Measurements from ENCODE around the gene ARPC1B.
"Not testable (repeated sequence)": the region's sequence is repeated elsewhere in the genome, so short reads cannot be mapped to it uniquely, and the experiment has no call there.

ARPC1B gene

GRCh38 chr7:99380032-99380822 lies 5.7 kb downstream of the ARPC1B start:
- H3K27ac Mint-ChIP-seq = peak overlapping the region; percentile 93
- peak overlapping the region; percentile 80 for H3K4me3 Mint-ChIP-seq
- peaks cover 100% of the 10 kb centered on the region for H3K36me3 Mint-ChIP-seq
- DNase-seq (ENCODE audit: low spot score in 2 of 2) = peak in 1 of 2 donors; percentile 79
- H3K4me1 Mint-ChIP-seq = peaks cover 65% of the 10 kb centered on the region
- ATAC-seq = peak; percentile 47
- no peaks in the 10 kb centered on the region for H3K9me3 Mint-ChIP-seq

DNA sequence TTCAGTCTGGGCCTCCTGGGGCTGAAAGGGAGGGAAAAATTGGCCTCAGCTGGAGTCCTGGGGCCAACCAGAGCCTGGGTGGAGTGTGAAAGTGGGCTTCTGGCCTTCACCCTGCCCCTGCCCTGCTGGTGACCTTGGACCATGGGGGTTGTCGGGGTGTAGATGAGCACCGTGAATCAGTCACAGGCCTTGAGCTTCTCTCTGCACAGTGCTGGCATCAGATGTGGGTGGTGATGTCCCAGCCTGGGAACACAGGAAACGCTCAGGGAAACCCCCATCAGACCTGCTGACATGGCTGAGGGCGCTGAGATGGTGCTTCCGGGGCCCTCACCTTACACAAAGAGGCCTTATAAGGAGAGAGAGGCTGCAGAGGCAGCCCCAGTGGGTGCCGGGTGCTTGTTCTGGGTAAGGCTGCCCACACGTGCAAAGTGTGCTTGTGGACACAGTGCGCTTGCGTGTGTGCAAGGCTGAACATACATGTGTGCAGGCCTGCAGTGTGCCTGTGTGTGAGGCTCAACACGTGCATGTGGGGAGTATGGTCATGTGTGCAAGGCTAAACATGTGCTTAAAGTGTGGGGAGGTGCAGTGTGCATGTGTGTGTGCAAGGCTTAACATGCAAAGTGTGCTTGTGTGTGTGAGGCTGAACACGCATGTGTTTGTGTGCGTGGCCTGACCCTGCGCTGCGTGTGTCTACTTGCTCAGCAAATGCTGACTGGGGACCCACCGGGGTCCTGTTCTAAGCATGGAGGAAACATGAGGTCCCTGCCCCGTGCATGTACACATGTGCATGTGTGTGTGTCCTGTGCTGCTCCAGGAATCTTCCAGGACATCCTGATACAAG lies 6.5 kb downstream of the ARPC1B start:
- Mint-ChIP-seq H3K36me3 (peaks cover 100% of the 10 kb centered on the region), H3K27ac (peak overlapping the region; percentile 93), H3K9me3 (no peaks in the 10 kb centered on the region), H3K4me3 (peak overlapping the region; percentile 80), H3K4me1 (peaks cover 65% of the 10 kb centered on the region)
- DNase-seq (ENCODE audit: low spot score in 2 of 2) (peak; percentile 67 to 90), ATAC-seq (peak; percentile 95)

GRCh38 chr7:99381664-99382075 lies 7.1 kb downstream of the ARPC1B start:
- ATAC-seq (no peak), DNase-seq (ENCODE audit: low spot score in 2 of 2) (no peak)
- Mint-ChIP-seq H3K27ac (peak overlapping the region; percentile 93), H3K9me3 (no peaks in the 10 kb centered on the region), H3K4me1 (peaks cover 59% of the 10 kb centered on the region), H3K4me3 (peak overlapping the region; percentile 80), H3K36me3 (peaks cover 100% of the 10 kb centered on the region)

- peak overlapping the region; percentile 85 for H3K27ac Mint-ChIP-seq
Observed at GRCh38 chr7:99383203-99383602, 8.7 kb downstream of the ARPC1B start.

GRCh38 chr7:99383791-99384370 lies 9.4 kb downstream of the ARPC1B start:
- peak overlapping the region; percentile 21 for H3K4me3 Mint-ChIP-seq

More at GRCh38 chr7:99383203-99383602, 8.7 kb downstream of the ARPC1B start:
- Mint-ChIP-seq H3K36me3 (peaks cover 100% of the 10 kb centered on the region), H3K4me1 (peaks cover 48% of the 10 kb centered on the region), H3K9me3 (no peaks in the 10 kb centered on the region), H3K4me3 (peak overlapping the region; percentile 21)
- no peak for ATAC-seq
- DNase-seq (ENCODE audit: low spot score in 2 of 2) = no peak

GRCh38 chr7:99384523-99384922 lies 10.0 kb downstream of the ARPC1B start:
- Mint-ChIP-seq H3K4me1 (peaks cover 39% of the 10 kb centered on the region), H3K4me3 (no peak overlapping the region), H3K9me3 (no peaks in the 10 kb centered on the region), H3K27ac (peak overlapping the region; percentile 85), H3K36me3 (peaks cover 100% of the 10 kb centered on the region)
- DNase-seq (ENCODE audit: low spot score in 2 of 2) = no peak
- no peak for ATAC-seq

More at GRCh38 chr7:99383791-99384370, 9.4 kb downstream of the ARPC1B start:
- H3K9me3 Mint-ChIP-seq = no peaks in the 10 kb centered on the region
- ATAC-seq (no peak), DNase-seq (ENCODE audit: low spot score in 2 of 2) (no peak)
- peak overlapping the region; percentile 85 for H3K27ac Mint-ChIP-seq
- peaks cover 100% of the 10 kb centered on the region for H3K36me3 Mint-ChIP-seq
- H3K4me1 Mint-ChIP-seq = peaks cover 46% of the 10 kb centered on the region

- H3K9me3 Mint-ChIP-seq = no peaks in the 10 kb centered on the region
- no peak for ATAC-seq
- no peak for DNase-seq (ENCODE audit: low spot score in 2 of 2)
- peak overlapping the region; percentile 85 for H3K27ac Mint-ChIP-seq
- peaks cover 29% of the 10 kb centered on the region for H3K4me1 Mint-ChIP-seq
- H3K4me3 Mint-ChIP-seq = no peak overlapping the region
- H3K36me3 Mint-ChIP-seq = peaks cover 100% of the 10 kb centered on the region
Observed at GRCh38 chr7:99385564-99385963, 11.0 kb downstream of the ARPC1B start.

DNA sequence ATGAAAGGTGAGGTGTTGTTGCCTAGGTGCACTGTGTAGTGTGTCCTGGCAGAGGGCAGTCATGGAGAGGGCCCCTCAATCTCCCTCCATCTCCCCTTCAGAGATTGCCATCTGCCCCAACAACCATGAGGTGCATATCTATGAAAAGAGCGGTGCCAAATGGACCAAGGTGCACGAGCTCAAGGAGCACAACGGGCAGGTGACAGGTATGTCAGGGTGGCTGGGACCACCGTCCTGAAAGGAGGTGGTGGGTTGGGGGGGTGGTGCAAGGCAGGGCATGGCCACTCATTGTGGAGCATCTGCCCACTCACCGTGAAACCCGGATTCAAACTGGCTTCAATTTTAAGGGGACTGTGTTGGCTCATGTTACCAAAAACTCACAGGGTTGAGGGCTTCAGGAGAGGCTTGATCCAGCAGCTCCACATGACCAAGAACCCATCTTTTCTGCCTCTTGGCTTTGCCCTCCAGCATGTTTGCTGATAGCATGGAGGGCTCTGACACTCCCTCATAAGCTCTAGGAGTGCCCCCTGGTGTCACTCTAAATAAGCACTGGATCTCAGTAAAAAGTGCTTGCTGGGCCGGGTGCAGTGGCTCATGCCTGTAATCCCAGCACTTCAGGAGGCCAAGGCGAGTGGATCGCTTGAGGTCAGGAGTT lies 12.2 kb downstream of the ARPC1B start:
- peaks cover 100% of the 10 kb centered on the region for H3K36me3 Mint-ChIP-seq

DNA sequence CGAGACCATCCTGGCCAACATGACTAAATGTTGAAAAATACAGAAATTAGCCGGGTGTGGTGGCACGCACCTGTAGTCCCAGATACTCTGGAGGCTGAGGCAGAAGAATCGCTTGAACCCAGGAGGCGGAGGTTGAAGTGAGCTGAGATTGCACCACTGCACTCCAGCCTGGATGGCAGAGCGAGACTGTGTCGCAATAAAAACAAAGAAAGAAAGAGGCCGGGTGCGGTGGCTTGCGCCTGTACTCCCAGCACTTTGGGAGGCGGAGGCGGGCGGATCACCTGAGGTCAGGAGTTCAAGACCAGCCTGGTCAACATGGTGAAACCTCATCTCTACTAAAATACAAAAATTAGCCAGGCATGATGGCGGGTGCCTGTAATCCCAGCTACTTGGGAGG lies 12.7 kb downstream of the ARPC1B start:
- Mint-ChIP-seq H3K4me1 (peaks cover 17% of the 10 kb centered on the region), H3K36me3 (peaks cover 100% of the 10 kb centered on the region)
- not testable (repeated sequence) for ATAC-seq; H3K27ac Mint-ChIP-seq; H3K4me3 Mint-ChIP-seq; DNase-seq (ENCODE audit: low spot score in 2 of 2); H3K9me3 Mint-ChIP-seq

More for the DNA sequence above, 12.2 kb downstream of the ARPC1B start:
- Mint-ChIP-seq H3K27ac (peak overlapping the region; percentile 85), H3K4me1 (peaks cover 17% of the 10 kb centered on the region), H3K9me3 (no peaks in the 10 kb centered on the region), H3K4me3 (no peak overlapping the region)
- DNase-seq (ENCODE audit: low spot score in 2 of 2) = no peak
- peak; percentile 66 for ATAC-seq

GRCh38 chr7:99387912-99388311 lies 13.4 kb downstream of the ARPC1B start:
- Mint-ChIP-seq H3K36me3 (peaks cover 100% of the 10 kb centered on the region), H3K27ac (no peak overlapping the region)

DNA sequence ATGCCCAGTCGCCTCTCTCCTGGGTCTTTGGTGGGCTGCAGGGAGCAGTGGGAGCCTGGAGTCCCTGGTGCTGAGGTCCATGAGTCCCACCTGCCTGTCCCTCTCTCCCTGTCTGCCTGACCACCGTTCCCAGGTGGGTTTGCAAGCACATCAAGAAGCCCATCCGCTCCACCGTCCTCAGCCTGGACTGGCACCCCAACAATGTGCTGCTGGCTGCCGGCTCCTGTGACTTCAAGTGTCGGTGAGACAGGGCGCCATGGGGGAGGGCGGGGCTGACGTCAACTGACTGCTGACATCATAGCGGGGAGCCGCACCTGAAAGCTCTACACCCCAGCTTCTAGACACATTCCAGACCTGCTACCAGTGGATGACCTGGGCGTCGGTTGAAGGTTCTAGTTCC lies 15.2 kb downstream of the ARPC1B start:
- H3K9me3 Mint-ChIP-seq = no peaks in the 10 kb centered on the region
- no peak for ATAC-seq
- H3K4me3 Mint-ChIP-seq = no peak overlapping the region
- H3K4me1 Mint-ChIP-seq = peaks cover 22% of the 10 kb centered on the region
- no peak for DNase-seq (ENCODE audit: low spot score in 2 of 2)
- peaks cover 100% of the 10 kb centered on the region for H3K36me3 Mint-ChIP-seq
- no peak overlapping the region for H3K27ac Mint-ChIP-seq

More at GRCh38 chr7:99387912-99388311, 13.4 kb downstream of the ARPC1B start:
- Mint-ChIP-seq H3K4me3 (no peak overlapping the region), H3K4me1 (peaks cover 23% of the 10 kb centered on the region), H3K9me3 (no peaks in the 10 kb centered on the region)
- ATAC-seq = no peak
- no peak for DNase-seq (ENCODE audit: low spot score in 2 of 2)

DNA sequence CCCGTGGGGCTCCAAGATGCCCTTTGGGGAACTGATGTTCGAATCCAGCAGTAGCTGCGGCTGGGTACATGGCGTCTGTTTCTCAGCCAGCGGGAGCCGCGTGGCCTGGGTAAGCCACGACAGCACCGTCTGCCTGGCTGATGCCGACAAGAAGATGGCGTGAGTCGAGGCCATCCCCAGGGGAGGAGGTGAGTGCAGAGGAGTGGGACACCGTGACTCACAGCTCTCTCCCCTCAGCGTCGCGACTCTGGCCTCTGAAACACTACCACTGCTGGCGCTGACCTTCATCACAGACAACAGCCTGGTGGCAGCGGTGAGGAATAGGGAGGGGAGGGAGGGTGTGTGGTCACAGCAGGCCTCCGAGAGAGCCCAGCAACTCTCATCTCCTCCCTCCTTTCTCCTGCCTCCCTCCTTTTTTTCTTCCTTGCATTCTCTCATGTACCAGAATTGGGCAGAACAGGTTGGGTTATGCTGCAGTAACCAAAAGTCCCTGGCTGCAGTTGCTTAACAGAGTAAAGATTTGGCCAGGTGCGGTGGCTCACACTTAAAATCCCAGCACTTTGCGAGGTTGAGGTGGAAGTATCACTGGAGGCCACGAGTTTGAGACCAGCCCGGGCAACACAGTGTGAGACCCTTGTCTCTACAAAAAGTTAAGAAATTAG lies 16.5 kb downstream of the ARPC1B start:
- no peak for ATAC-seq
- Mint-ChIP-seq H3K4me3 (peak overlapping the region; percentile 59), H3K4me1 (peaks cover 22% of the 10 kb centered on the region), H3K36me3 (peaks cover 100% of the 10 kb centered on the region), H3K27ac (no peak overlapping the region), H3K9me3 (no peaks in the 10 kb centered on the region)
- no peak for DNase-seq (ENCODE audit: low spot score in 2 of 2)

- peak overlapping the region; percentile 59 for H3K4me3 Mint-ChIP-seq
- H3K27ac Mint-ChIP-seq = peak overlapping the region; percentile 48
- peaks cover 22% of the 10 kb centered on the region for H3K4me1 Mint-ChIP-seq
- peaks cover 100% of the 10 kb centered on the region for H3K36me3 Mint-ChIP-seq
- ATAC-seq (no peak), DNase-seq (ENCODE audit: low spot score in 2 of 2) (no peak)
- H3K9me3 Mint-ChIP-seq = no peaks in the 10 kb centered on the region
Observed at GRCh38 chr7:99392046-99392445, 17.5 kb downstream of the ARPC1B start.

DNA sequence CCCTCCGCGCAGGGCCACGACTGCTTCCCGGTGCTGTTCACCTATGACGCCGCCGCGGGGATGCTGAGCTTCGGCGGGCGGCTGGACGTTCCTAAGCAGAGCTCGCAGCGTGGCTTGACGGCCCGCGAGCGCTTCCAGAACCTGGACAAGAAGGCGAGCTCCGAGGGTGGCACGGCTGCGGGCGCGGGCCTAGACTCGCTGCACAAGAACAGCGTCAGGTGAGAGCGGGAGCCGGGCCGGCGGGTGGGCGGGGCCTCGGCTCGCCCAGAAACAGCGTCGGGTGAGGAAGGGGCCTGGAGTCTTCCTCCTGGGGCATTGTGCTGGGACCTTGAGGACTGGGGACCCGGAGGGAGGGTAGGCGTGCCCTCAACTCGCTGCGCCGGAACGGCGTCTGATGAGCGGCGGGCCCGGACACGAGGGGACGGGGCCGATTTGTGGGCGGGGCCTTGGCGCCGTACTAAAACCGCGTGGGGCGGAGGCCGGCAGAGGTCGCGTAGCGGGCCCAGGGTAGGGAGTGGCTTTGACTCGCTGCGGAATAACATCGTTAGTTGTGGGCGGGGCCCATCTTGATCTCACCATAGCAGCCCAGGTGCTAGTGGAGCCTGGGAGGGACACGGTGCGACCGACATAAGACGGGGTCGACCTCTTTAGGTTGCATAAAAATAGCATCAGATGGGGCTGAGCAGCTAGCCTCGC lies 18.3 kb downstream of the ARPC1B start:
- Mint-ChIP-seq H3K4me1 (peaks cover 25% of the 10 kb centered on the region), H3K27ac (peak overlapping the region; percentile 84), H3K4me3 (peak overlapping the region; percentile 59), H3K36me3 (peaks cover 100% of the 10 kb centered on the region), H3K9me3 (no peaks in the 10 kb centered on the region)
- DNase-seq (ENCODE audit: low spot score in 2 of 2) = peak; percentile 55 to 79
- peak; percentile 90 for ATAC-seq

Measured in stimulated activated effector memory CD8-positive, alpha-beta T cell treated with anti-CD3 and anti-CD28 coated beads, Interleukin-12 subunit alpha, Interleukin-12 subunit beta, amount 100 ng/mL, for 72 hours (primary cell).